GM23338 (cell line): ENCODE measurements around the gene KCNMA1. TPM values are rescaled to one million over a fixed set of nuclear protein-coding genes. Genes with fewer than 3 reads are reported as not detected.

Experiments
- ATAC-seq: fragments of 200-7000 bp; cut with Tn5 transposase; 3 replicates; pipeline ENCODE4 v1.9.1; 2020
- DNase-seq: peaks from one replicate; pipeline ENCODE4 v3.0.0-alpha.2; 2015; ENCODE audit warnings: low spot score
- H2AFZ ChIP-seq: fragments of 200-600 bp; sonication (generic); 2 replicates; pipeline ENCODE4 v1.8.0; 2016; ENCODE audit warnings: antibody characterized with exemption, mild to moderate bottlenecking, moderate library complexity
- H3F3A ChIP-seq: fragments of 200-600 bp; sonication (generic); replicated peaks from 2 replicates; pipeline ENCODE4 v1.8.0; 2017; ENCODE audit warnings: antibody characterized with exemption, mixed run types, low read depth
- H3K27ac ChIP-seq: fragments of 200-600 bp; sonication (generic); 2 replicates; pipeline ENCODE4 v1.6.1; 2016; ENCODE audit warnings: low read depth
- H3K27me3 ChIP-seq: fragments of 200-600 bp; sonication (generic); 2 replicates; pipeline ENCODE4 v1.8.0; 2016; ENCODE audit warnings: mild to moderate bottlenecking, mixed run types, moderate library complexity; ENCODE audit not compliant: insufficient read depth
- H3K36me3 ChIP-seq: fragments of 200-600 bp; sonication (generic); 2 replicates; pipeline ENCODE4 v1.8.0; 2016; ENCODE audit warnings: mild to moderate bottlenecking; ENCODE audit not compliant: insufficient read depth
- H3K4me1 ChIP-seq: fragments of 200-600 bp; sonication (generic); 2 replicates; pipeline ENCODE4 v1.8.0; 2016; ENCODE audit warnings: mild to moderate bottlenecking, moderate library complexity; ENCODE audit not compliant: insufficient read depth
- H3K4me2 ChIP-seq: fragments of 200-600 bp; sonication (generic); 2 replicates; pipeline ENCODE4 v1.7.1; 2017; ENCODE audit warnings: mixed run types
- H3K4me3 ChIP-seq: fragments of 200-600 bp; sonication (generic); 2 replicates; pipeline ENCODE4 v1.6.1; 2016; ENCODE audit warnings: mixed run types
- H3K79me2 ChIP-seq: fragments of 200-600 bp; sonication (generic); replicated peaks from 2 replicates; pipeline ENCODE4 v1.8.0; 2017; ENCODE audit warnings: mild to moderate bottlenecking; ENCODE audit not compliant: insufficient read depth
- H3K9me2 ChIP-seq: fragments of 200-600 bp; sonication (generic); 2 replicates; pipeline ENCODE4 v1.8.0; 2017; ENCODE audit not compliant: insufficient read depth
- H4K20me1 ChIP-seq: fragments of 200-600 bp; sonication (generic); replicated peaks from 2 replicates; pipeline ENCODE4 v1.8.0; 2017; ENCODE audit warnings: mild to moderate bottlenecking; ENCODE audit not compliant: insufficient read depth
- H3K27ac Mint-ChIP-seq: 2 replicates; pipeline ENCODE4 v1.8.0; 2020; ENCODE audit warnings: inconsistent platforms, mild to moderate bottlenecking, moderate library complexity, mixed read lengths
- H3K27me3 Mint-ChIP-seq: 3 replicates; pipeline ENCODE4 v1.8.0; 2022; ENCODE audit warnings: low read depth, mild to moderate bottlenecking, moderate library complexity, mixed read lengths, inconsistent platforms; ENCODE audit not compliant: insufficient read depth, poor library complexity
- H3K36me3 Mint-ChIP-seq: 3 replicates; pipeline ENCODE4 v1.8.0; 2021; ENCODE audit warnings: low read depth, mild to moderate bottlenecking, inconsistent platforms, moderate library complexity, mixed read lengths
- H3K4me1 Mint-ChIP-seq: 3 replicates; pipeline ENCODE4 v1.8.0; 2020; ENCODE audit warnings: mild to moderate bottlenecking, inconsistent platforms, mixed read lengths
- H3K4me3 Mint-ChIP-seq: 3 replicates; pipeline ENCODE4 v1.8.0; 2021; ENCODE audit warnings: moderate library complexity, mild to moderate bottlenecking, inconsistent platforms, mixed read lengths
- H3K9me3 Mint-ChIP-seq: 3 replicates; pipeline ENCODE4 v1.8.0; 2020; ENCODE audit warnings: moderate library complexity, mild to moderate bottlenecking, inconsistent platforms, mixed read lengths
- CREB1 ChIP-seq: fragments of 250-450 bp; sonication (Bioruptor Pico); IDR thresholded peaks from 2 replicates; pipeline ENCODE4 v1.5.0; 2020; ENCODE audit warnings: low read depth, mild to moderate bottlenecking, moderate library complexity
- CTCF ChIP-seq, 2 experiments: fragments of 200-600 bp in 1 of 2; sonication (generic) in 1 of 2; conservative IDR thresholded peaks; 2 replicates each; pipeline versions ENCODE4 v1.5.1 to v1.6.1; 2016 to 2017; ENCODE audit warnings: antibody characterized with exemption in 2 of 2, low read depth in 2 of 2, mild to moderate bottlenecking in 2 of 2, moderate library complexity in 1 of 2
- EZH2 ChIP-seq: fragments of 200-600 bp; sonication (generic); IDR thresholded peaks from one replicate; pipeline ENCODE4 v1.8.0; 2017; ENCODE audit warnings: antibody characterized with exemption, mild to moderate bottlenecking, low read depth; ENCODE audit not compliant: unreplicated experiment
- EZH2phosphoT487 ChIP-seq: fragments of 200-600 bp; sonication (generic); IDR thresholded peaks from one replicate; pipeline ENCODE4 v1.8.1; 2018; ENCODE audit warnings: antibody characterized with exemption; ENCODE audit not compliant: unreplicated experiment
- JUNB ChIP-seq: IDR thresholded peaks from one replicate; pipeline ENCODE4 v1.6.1; 2016; ENCODE audit warnings: antibody characterized with exemption; ENCODE audit not compliant: unreplicated experiment
- NANOG ChIP-seq: IDR thresholded peaks from 2 replicates; pipeline ENCODE4 v1.6.1; 2016; ENCODE audit warnings: antibody characterized with exemption, borderline replicate concordance
- POLR2AphosphoS5 ChIP-seq: IDR thresholded peaks from 2 replicates; pipeline ENCODE4 v1.6.1; 2016; ENCODE audit warnings: antibody characterized with exemption, low read depth
- REST ChIP-seq: IDR thresholded peaks from one replicate; pipeline ENCODE4 v1.6.1; 2018; ENCODE audit warnings: antibody characterized with exemption; ENCODE audit not compliant: unreplicated experiment
- STAT1 ChIP-seq: IDR thresholded peaks from one replicate; pipeline ENCODE4 v1.6.1; 2016; ENCODE audit warnings: antibody characterized with exemption; ENCODE audit not compliant: unreplicated experiment
- ZNF114 ChIP-seq: fragments of 250-450 bp; sonication (Bioruptor Pico); IDR thresholded peaks from 2 replicates; pipeline ENCODE4 v1.5.0; 2020; ENCODE audit warnings: mild to moderate bottlenecking, moderate library complexity
- ZNF331 ChIP-seq: fragments of 250-450 bp; sonication (Bioruptor Pico); IDR thresholded peaks from 2 replicates; pipeline ENCODE4 v1.5.0; 2020; ENCODE audit warnings: low read depth, mild to moderate bottlenecking, moderate library complexity
- ZNF462 ChIP-seq: fragments of 250-450 bp; sonication (Bioruptor Pico); IDR thresholded peaks from 2 replicates; pipeline ENCODE4 v1.5.0; 2020; ENCODE audit warnings: mild to moderate bottlenecking, moderate library complexity
- polyA plus RNA-seq: library from polyadenylated mRNA; unstranded; fragments of >200 nt; fragmentation: Nextera tagmentation; extraction: Ambion mirVana; gene quantifications from 2 replicates; pipeline ENCODE4 v1.2.1, GENCODE V29; 2016
- total RNA-seq: library from RNA; depleted of rRNA; stranded (reverse); fragments of >200 nt; shearing (Covaris generic); gene quantifications from 2 replicates; pipeline ENCODE4 v1.2.3, GENCODE V29; 2014
- TF ChIP-seq, protein P1 (sequence below): IDR thresholded peaks from 2 replicates; pipeline ENCODE4 v1.6.1; 2016; ENCODE audit warnings: antibody characterized with exemption

The KCNMA1 gene
- total and polyA plus RNA-seq, 2 experiments from 2014 or later: 8.2 to 9.0 TPM

DNA sequence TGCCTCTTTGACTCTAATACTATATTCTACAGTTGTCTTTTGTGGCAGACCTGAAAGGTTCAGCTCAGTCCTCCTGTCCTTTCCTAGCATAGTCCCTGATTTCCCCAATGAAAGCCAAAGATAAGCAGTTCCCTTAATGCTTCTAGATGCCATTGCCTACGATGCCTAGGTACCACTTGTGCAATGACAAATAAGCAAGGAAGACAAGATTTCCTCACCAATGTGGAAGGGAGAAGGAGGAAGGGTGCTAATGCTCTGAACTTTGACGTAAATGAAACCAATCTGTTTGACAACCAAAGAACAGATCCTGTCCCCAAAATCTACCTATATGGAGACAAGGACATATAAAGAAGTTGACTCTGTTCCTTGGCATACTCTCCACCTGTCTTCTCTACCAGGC, 393.3 kb downstream of the KCNMA1 start:
- no peak overlapping the region for H3K27ac Mint-ChIP-seq
- no peak overlapping the region for H3K27ac ChIP-seq
- DNase-seq (no peak), ATAC-seq (no peak)
- no peaks in the 10 kb centered on the region; the same call in 1 of the 2 replicates for H3K4me1 ChIP-seq
- H3F3A ChIP-seq: no peaks in the 10 kb centered on the region
- no peak overlapping the region for H3K4me2 ChIP-seq
- no peaks in the 10 kb centered on the region for H3K27me3 ChIP-seq
- H3K79me2 ChIP-seq: no peaks in the 10 kb centered on the region
- H3K4me3 ChIP-seq: no peak overlapping the region
- H3K4me1 Mint-ChIP-seq: peaks cover 7% of the 10 kb centered on the region
- TF ChIP-seq STAT1 (no peak), CTCF (conservative IDR thresholded peaks at IDR 0.05; ENCODE audit: low read depth in 2 of 2) (no peak), ZNF114 (CRISPR knock-in tag) (no peak), ZNF331 (CRISPR knock-in tag) (no peak), POLR2AphosphoS5 (no peak), ZNF462 (CRISPR knock-in tag) (no peak), CREB1 (CRISPR knock-in tag) (no peak), EZH2 (no peak), EZH2phosphoT487 (no peak), REST (no peak), NANOG (no peak), JUNB (no peak)
- TF ChIP-seq, protein P1, sequence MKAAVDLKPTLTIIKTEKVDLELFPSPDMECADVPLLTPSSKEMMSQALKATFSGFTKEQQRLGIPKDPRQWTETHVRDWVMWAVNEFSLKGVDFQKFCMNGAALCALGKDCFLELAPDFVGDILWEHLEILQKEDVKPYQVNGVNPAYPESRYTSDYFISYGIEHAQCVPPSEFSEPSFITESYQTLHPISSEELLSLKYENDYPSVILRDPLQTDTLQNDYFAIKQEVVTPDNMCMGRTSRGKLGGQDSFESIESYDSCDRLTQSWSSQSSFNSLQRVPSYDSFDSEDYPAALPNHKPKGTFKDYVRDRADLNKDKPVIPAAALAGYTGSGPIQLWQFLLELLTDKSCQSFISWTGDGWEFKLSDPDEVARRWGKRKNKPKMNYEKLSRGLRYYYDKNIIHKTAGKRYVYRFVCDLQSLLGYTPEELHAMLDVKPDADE: no peak
- no peaks in the 10 kb centered on the region for H3K36me3 ChIP-seq
- no peak overlapping the region for H2AFZ ChIP-seq
- H3K9me2 ChIP-seq: no peaks in the 10 kb centered on the region
- no peaks in the 10 kb centered on the region for H3K36me3 Mint-ChIP-seq
- H3K9me3 Mint-ChIP-seq: no peaks in the 10 kb centered on the region
- H3K27me3 Mint-ChIP-seq: no peaks in the 10 kb centered on the region
- H3K4me3 Mint-ChIP-seq: no peak overlapping the region
- H4K20me1 ChIP-seq: no peaks in the 10 kb centered on the region
